Measurements from ENCODE around the gene DUSP12. TPM values are rescaled to one million over a fixed set of nuclear protein-coding genes. Genes with fewer than 3 reads are reported as not detected.

DUSP12 gene
- total RNA-seq, 2 donors from 2014 or later: 10.5 to 17.7 TPM

DNA sequence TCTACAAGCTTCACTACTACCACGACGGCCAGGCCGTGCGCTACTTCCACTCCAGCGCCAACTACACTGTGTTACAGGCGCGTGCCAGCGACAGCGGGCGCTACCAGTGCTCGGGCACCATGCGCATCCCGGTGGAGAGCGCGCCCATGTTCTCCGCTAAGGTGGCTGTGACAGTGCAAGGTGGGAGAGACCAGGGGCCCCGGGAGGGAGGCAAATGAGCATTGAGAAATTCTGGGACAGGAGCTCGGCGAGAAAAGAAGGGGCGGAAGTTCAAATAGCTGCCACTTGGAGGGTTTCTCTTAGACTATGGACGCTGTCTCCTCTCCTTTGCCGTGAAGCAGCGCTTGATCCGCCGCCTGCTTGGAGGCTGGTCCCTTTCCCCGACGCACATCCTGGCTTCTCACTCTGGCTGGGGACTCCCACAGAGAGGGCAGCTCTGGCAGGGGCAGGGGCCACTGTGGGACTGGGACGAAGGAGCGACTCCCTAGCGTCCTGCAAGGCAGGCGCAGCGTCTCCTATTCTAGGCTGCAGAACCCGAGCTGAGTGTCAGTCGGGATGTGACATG lies 23.6 kb upstream of the DUSP12 start:
- H3K27me3 ChIP-seq: peaks cover 14% of the 10 kb centered on the region
- H3K4me1 ChIP-seq: no peaks in the 10 kb centered on the region
- TF ChIP-seq, protein P1, sequence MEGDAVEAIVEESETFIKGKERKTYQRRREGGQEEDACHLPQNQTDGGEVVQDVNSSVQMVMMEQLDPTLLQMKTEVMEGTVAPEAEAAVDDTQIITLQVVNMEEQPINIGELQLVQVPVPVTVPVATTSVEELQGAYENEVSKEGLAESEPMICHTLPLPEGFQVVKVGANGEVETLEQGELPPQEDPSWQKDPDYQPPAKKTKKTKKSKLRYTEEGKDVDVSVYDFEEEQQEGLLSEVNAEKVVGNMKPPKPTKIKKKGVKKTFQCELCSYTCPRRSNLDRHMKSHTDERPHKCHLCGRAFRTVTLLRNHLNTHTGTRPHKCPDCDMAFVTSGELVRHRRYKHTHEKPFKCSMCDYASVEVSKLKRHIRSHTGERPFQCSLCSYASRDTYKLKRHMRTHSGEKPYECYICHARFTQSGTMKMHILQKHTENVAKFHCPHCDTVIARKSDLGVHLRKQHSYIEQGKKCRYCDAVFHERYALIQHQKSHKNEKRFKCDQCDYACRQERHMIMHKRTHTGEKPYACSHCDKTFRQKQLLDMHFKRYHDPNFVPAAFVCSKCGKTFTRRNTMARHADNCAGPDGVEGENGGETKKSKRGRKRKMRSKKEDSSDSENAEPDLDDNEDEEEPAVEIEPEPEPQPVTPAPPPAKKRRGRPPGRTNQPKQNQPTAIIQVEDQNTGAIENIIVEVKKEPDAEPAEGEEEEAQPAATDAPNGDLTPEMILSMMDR (IDR thresholded peaks at IDR 0.05): no peak
- DNase-seq: peak; percentile 27
- intact Hi-C loops (cut with DNase I): no loop called here
- H3K9ac ChIP-seq (ENCODE audit: low read depth in 2 of 2, low read length in 2 of 2): peak overlapping the region; percentile 64 to 71
- peak overlapping the region; percentile 46 for H3K4me3 ChIP-seq
- no peaks in the 10 kb centered on the region for H3K36me3 ChIP-seq
- no peaks in the 10 kb centered on the region for H3K9me3 ChIP-seq
- H3K27ac ChIP-seq: peak overlapping the region; percentile 55

DNA sequence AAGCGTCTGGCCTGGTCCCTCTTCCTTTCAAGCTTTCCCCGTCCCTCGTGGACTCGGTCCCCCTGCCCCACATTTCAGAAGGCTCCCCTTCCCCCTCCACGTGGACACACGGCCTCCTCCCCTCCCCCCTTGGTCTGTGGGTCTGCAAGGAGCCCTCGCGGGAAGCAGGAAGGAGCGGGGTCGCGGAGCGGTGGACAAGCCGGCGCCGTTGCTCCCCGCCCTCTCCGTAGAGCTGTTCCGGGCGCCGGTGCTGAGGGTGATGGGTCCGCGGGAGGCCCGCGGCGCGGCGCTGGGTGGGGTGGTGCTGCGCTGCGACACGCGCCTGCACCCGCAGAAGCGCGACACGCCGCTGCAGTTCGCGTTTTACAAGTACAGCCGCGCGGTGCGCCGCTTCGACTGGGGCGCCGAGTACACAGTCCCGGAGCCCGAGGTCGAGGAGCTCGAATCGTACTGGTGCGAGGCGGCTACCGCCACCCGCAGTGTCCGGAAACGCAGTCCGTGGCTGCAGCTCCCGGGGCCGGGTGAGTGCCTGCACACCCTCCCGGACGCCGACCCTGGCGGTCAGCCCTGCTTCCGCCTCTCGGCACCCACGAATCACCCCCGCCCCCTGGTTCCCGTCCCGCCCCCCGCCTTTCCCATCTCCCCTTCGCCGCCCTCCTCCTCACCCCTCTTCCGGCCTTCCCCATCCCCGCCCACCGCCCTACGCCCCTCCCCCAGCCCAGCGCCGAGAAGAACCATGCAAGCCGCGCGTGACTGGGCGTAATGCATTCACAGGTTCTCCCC lies 22.9 kb upstream of the DUSP12 start:
- Histone ChIP-seq H3K36me3 (no peaks in the 10 kb centered on the region), H3K27me3 (peaks cover 14% of the 10 kb centered on the region), H3K9me3 (no peaks in the 10 kb centered on the region), H3K4me1 (no peaks in the 10 kb centered on the region), H3K9ac (ENCODE audit: low read depth in 2 of 2, low read length in 2 of 2) (peak overlapping the region; percentile 64 to 71), H3K27ac (peak overlapping the region; percentile 67), H3K4me3 (peak overlapping the region; percentile 46)
- intact Hi-C loops (cut with DNase I): no loop called here
- DNase-seq: peak; percentile 81
- TF ChIP-seq, protein P1 (IDR thresholded peaks at IDR 0.05): no peak

GRCh38 chr1:161727256-161727924 lies 22.2 kb upstream of the DUSP12 start:
- peak; percentile 20 for DNase-seq
- H3K27me3 ChIP-seq: peaks cover 14% of the 10 kb centered on the region

GRCh38 chr1:161728376-161729226 lies 21.0 kb upstream of the DUSP12 start:
- Histone ChIP-seq H3K27me3 (peaks cover 14% of the 10 kb centered on the region), H3K4me1 (no peaks in the 10 kb centered on the region), H3K27ac (no peak overlapping the region), H3K36me3 (no peaks in the 10 kb centered on the region), H3K9me3 (no peaks in the 10 kb centered on the region), H3K4me3 (no peak overlapping the region), H3K9ac (ENCODE audit: low read depth in 2 of 2, low read length in 2 of 2) (no peak overlapping the region)
- TF ChIP-seq, protein P1 (IDR thresholded peaks at IDR 0.05): no peak
- intact Hi-C loops (cut with DNase I): no loop called here
- DNase-seq: no peak

More at GRCh38 chr1:161727256-161727924, 22.2 kb upstream of the DUSP12 start:
- intact Hi-C loops (cut with DNase I): no loop called here
- H3K9ac ChIP-seq (ENCODE audit: low read depth in 2 of 2, low read length in 2 of 2): peak overlapping the region; percentile 32 to 79
- H3K4me1 ChIP-seq: no peaks in the 10 kb centered on the region
- no peaks in the 10 kb centered on the region for H3K9me3 ChIP-seq
- H3K36me3 ChIP-seq: no peaks in the 10 kb centered on the region
- TF ChIP-seq, protein P1 (IDR thresholded peaks at IDR 0.05): no peak
- H3K27ac ChIP-seq: peak overlapping the region; percentile 67
- H3K4me3 ChIP-seq: peak overlapping the region; percentile 46

DNA sequence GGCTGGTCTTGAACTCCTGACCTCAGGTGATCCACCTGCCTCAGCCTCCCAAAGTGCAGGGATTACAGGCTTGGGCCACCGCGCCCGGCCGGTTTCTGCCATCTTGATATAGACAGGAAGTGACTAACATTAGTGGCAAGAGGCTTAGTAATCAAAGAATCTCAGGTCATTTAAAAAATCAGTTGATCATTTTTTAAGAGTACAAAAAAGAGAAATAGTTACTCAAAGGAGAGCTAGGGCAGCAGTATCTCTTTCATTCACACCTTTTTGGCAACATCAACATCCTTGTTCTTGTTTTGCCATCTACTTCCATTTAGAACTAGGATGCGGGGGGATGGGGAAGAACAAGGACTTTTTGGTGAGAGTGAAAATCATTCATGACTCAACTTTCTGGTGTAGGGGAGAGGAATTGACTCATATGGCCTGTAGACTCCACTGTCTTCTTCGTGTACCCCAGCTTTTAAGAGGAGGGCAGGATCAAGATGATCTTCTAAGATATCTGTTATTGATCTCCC lies 19.5 kb upstream of the DUSP12 start:
- intact Hi-C loops (cut with DNase I): no loop called here
- no peak for DNase-seq
- H3K9ac ChIP-seq (ENCODE audit: low read depth in 2 of 2, low read length in 2 of 2): no peak overlapping the region
- H3K4me3 ChIP-seq: no peak overlapping the region
- peaks cover 14% of the 10 kb centered on the region for H3K27me3 ChIP-seq
- no peak overlapping the region for H3K27ac ChIP-seq
- no peaks in the 10 kb centered on the region for H3K4me1 ChIP-seq
- no peaks in the 10 kb centered on the region for H3K36me3 ChIP-seq
- TF ChIP-seq, protein P1 (IDR thresholded peaks at IDR 0.05): no peak
- no peaks in the 10 kb centered on the region for H3K9me3 ChIP-seq
